ENCODE data around the gene CDKL1. TPM values are rescaled to one million over a fixed set of nuclear protein-coding genes. Genes with fewer than 3 reads are reported as not detected.

CDKL1 gene
- polyA plus RNA-seq, 1 donor (not counting 4 experiments of a cell fraction or from before 2014, with no cell fraction given) = 4.7 TPM

DNA sequence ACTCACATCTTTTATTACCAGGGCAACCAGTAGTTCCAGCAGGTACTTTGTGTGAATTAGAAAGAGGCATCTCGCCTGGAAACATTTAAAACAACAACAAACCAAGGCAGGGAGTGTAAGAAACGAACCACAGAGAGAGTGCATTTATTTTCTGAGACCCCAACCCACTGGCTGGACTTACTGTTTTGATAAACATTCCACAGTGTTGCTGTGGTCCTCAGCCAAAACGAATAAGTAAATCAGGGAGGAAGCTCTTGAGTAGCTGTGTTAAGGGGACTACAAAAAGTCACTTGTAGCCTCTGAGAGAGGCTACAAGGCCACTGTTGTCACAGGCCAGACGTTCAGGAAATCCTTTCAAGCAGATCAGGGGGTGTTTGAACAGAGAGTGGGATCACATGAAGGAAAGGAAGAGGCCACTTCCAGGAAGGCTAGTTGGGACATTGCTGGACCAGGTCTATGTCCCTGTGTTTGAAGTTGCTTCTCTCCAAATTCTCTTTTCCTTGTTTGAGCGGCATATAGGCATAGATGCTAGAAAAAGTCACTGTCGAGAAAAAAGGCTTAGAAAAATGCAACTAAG lies 50.7 kb downstream of the CDKL1 start:
- Histone ChIP-seq H3K79me2 (ENCODE audit: control insufficient read depth, insufficient read depth, low read length) (no peaks in the 10 kb centered on the region), H3K9me3 (ENCODE audit: control insufficient read depth, low read depth, low read length) (no peaks in the 10 kb centered on the region), H3K27ac (ENCODE audit: control insufficient read depth, insufficient read depth, low read length) (no peak overlapping the region), H3K9ac (ENCODE audit: control insufficient read depth, extremely low read depth, insufficient read depth, low read length) (no peak overlapping the region), H3K9me1 (ENCODE audit: control insufficient read depth, extremely low read depth, insufficient read depth, low read length) (no peaks in the 10 kb centered on the region), H3K27me3 (ENCODE audit: control insufficient read depth, extremely low read depth, insufficient read depth, low read length) (no peaks in the 10 kb centered on the region), H2AFZ (ENCODE audit: control insufficient read depth, low read length) (no peak overlapping the region), H3K4me3 (ENCODE audit: control insufficient read depth in 2 of 3, extremely low read depth in 1 of 3, insufficient read depth in 2 of 3, low read depth in 1 of 3, low read length in 3 of 3) (no peak overlapping the region), H3K4me2 (ENCODE audit: control insufficient read depth, extremely low read depth, insufficient read depth, low read depth, low read length) (no peak overlapping the region), H3K4me1 (ENCODE audit: control insufficient read depth, extremely low read depth, insufficient read depth, low read length) (peaks cover 36% of the 10 kb centered on the region), H4K20me1 (ENCODE audit: control insufficient read depth, extremely low read depth, insufficient read depth, low read length) (no peaks in the 10 kb centered on the region), H3K36me3 (ENCODE audit: control insufficient read depth in 2 of 2, extremely low read depth in 1 of 2, insufficient read depth in 2 of 2, low read length in 2 of 2) (no peaks in the 10 kb centered on the region)
- dilution Hi-C loops (cut with MboI; ENCODE audit: extremely low pct_ligation_motif_present, low sequenced_read_pairs) = no loop called here
- no peak for DNase-seq (ENCODE audit: low read depth, low spot score)
- no peak for TF ChIP-seq CTCF (optimal IDR thresholded peaks at IDR 0.05 in 1 of 3, IDR thresholded peaks at IDR 0.05 in 1 of 3, conservative IDR thresholded peaks at IDR 0.05 in 1 of 3; ENCODE audit: extremely low read depth in 1 of 3, insufficient read depth in 2 of 3, low read length in 3 of 3)
- TF ChIP-seq EZH2 (IDR thresholded peaks at IDR 0.05; ENCODE audit: low read length) = no peak
- no peak for FAIRE-seq

GRCh38 chr14:50344876-50345563 lies 51.7 kb downstream of the CDKL1 start:
- Histone ChIP-seq H3K36me3 (ENCODE audit: control insufficient read depth in 2 of 2, extremely low read depth in 1 of 2, insufficient read depth in 2 of 2, low read length in 2 of 2) (no peaks in the 10 kb centered on the region), H3K9me1 (ENCODE audit: control insufficient read depth, extremely low read depth, insufficient read depth, low read length) (no peaks in the 10 kb centered on the region), H3K4me2 (ENCODE audit: control insufficient read depth, extremely low read depth, insufficient read depth, low read depth, low read length) (no peak overlapping the region), H2AFZ (ENCODE audit: control insufficient read depth, low read length) (no peak overlapping the region), H3K4me3 (ENCODE audit: control insufficient read depth in 2 of 3, extremely low read depth in 1 of 3, insufficient read depth in 2 of 3, low read depth in 1 of 3, low read length in 3 of 3) (no peak overlapping the region), H3K9ac (ENCODE audit: control insufficient read depth, extremely low read depth, insufficient read depth, low read length) (no peak overlapping the region), H3K27me3 (ENCODE audit: control insufficient read depth, extremely low read depth, insufficient read depth, low read length) (no peaks in the 10 kb centered on the region), H3K9me3 (ENCODE audit: control insufficient read depth, low read depth, low read length) (no peaks in the 10 kb centered on the region), H3K79me2 (ENCODE audit: control insufficient read depth, insufficient read depth, low read length) (no peaks in the 10 kb centered on the region), H4K20me1 (ENCODE audit: control insufficient read depth, extremely low read depth, insufficient read depth, low read length) (no peaks in the 10 kb centered on the region), H3K27ac (ENCODE audit: control insufficient read depth, insufficient read depth, low read length) (no peak overlapping the region), H3K4me1 (ENCODE audit: control insufficient read depth, extremely low read depth, insufficient read depth, low read length) (peaks cover 36% of the 10 kb centered on the region)
- FAIRE-seq = no peak
- TF ChIP-seq CTCF (optimal IDR thresholded peaks at IDR 0.05 in 1 of 3, IDR thresholded peaks at IDR 0.05 in 1 of 3, conservative IDR thresholded peaks at IDR 0.05 in 1 of 3; ENCODE audit: extremely low read depth in 1 of 3, insufficient read depth in 2 of 3, low read length in 3 of 3) (no peak), EZH2 (IDR thresholded peaks at IDR 0.05; ENCODE audit: low read length) (no peak)
- DNase-seq (ENCODE audit: low read depth, low spot score) = no peak
- dilution Hi-C loops (cut with MboI; ENCODE audit: extremely low pct_ligation_motif_present, low sequenced_read_pairs) = no loop called here

Measured in keratinocyte (primary cell).